Anterior cingulate cortex (tissue), 58 donors: ENCODE measurements around the gene SLC39A3.

Experiments used
- DNase-seq, 58 donors: peaks; one replicate each; lab custom pipeline; 2025; lab: John Stamatoyannopoulos, UW

Gene SLC39A3, protein sequence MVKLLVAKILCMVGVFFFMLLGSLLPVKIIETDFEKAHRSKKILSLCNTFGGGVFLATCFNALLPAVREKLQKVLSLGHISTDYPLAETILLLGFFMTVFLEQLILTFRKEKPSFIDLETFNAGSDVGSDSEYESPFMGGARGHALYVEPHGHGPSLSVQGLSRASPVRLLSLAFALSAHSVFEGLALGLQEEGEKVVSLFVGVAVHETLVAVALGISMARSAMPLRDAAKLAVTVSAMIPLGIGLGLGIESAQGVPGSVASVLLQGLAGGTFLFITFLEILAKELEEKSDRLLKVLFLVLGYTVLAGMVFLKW

DNA sequence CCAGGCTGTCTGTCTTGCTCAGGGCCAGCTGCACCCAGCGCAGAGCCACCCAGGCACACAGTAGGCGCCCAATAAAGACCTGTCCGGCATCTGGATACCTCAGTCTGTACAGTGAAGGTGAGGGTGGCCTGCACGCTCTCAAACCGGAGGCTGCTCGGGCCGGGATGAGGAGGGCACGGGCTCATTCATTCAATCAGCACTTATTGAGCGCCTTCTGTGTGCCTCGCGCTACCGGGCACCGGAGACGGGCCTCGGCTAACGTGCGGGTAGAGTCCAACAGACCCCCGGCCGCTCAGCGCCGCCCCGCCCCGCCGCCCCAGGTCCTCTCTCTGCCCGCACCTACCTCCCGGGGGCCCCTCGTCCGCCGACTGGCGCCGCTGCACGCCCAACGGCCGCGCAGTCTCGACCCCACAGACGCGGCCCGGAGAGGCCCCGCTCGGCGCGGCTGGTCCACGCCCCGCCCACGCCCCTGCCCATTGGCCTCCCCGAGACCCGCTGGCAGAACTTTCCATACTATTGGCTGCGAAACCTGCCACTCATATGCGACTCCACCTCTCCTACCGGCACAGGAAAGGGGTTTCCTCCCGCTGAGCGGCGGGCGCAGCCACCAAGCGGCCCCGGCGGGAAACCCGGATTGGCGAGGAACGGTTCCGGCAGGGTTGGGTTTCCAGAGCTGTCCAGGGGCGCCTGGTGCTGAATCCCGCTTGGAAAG is at the start of gene SLC39A3:
SLC39A3 (minus strand) TSS at position 416 of the 712 bp plus-strand sequence. CDS start 2,760 bp downstream, outside the sequence.
- peak; percentile 66 to 99 (median 95) for DNase-seq

DNA sequence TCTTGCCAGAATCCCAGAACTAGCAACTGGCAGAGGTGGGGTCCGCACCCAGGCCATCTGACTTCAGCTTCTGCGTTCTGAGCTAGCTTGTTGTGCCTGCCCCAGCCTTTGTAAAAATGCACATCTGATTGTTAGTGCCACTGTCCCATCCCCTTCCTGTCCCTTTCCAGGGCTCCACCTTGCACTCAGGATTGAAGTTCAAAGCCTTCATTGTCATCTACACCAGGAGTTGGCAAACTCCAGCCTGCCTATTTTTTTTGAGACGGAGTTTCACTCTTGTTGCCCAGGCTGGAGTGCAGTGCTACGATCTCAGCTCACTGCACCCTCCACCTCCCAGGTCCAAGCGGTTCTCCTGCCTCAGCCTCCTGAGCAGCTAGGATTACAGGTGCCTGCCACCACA is 48.4 kb upstream of the SLC39A3 start:
- DNase-seq, result no peak

DNA sequence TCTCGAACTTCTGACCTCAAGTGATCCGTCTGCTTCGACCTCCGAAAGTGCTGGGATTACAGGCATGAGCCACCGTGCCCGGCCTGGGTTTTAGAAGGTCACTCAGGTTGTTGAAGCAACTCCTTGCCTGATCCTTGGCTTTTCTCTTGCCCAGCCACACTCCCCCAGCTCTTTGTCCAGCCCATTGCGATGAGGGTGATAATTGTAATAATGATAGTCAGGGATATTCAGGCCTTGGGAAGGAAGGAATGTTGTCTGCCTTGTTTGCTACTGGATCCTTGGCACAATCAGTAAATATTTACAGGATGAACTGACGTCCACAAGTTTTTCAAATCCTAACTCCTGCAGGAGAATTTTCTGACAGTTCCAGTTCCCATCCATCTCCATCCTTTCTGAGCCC is 47.3 kb upstream of the SLC39A3 start:
- DNase-seq, result no peak

DNA sequence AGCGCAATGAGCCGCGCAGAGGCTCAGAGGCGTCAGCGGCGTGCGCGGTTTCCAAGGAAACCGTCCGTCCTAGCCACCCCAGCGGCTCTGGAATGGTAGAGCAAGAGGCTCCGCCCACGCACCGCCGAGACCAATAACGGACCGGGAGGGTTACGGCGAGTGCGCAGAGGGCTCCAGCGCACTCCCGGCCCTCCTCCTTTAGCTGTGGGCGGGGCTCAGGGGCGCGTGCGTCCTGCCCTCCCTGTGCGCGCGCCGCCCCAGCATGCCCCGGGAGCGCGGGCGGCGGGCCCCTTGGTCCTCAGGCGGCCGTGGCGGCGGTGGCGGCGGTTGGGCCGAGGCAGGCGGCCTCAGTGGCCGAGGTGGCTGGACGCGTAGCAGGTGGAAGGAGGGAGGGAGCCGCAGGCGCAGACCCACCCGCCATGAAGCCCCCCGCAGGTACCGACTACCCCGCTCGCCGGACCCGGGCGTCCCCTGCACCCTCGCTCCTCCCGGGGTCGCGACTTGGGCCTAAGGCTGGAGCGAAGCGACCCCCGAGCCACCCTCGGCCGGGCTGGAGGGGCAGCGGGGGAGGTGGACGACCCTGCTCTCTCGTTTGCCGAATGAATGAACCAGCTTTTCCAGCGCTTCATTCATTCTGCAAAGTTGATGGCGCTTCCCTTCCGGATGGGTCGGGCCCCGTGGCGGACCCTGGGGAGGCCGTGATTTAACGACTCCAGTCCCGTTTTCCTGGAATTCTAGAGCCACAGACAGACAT is 45.6 kb upstream of the SLC39A3 start, which contains the start of gene THOP1:
THOP1 (plus strand) TSS at position 260 of the 754 bp plus-strand sequence; CDS start at position 420, 160 bp downstream.
- DNase-seq, result peak; percentile 49 to 99 (median 97)

DNA sequence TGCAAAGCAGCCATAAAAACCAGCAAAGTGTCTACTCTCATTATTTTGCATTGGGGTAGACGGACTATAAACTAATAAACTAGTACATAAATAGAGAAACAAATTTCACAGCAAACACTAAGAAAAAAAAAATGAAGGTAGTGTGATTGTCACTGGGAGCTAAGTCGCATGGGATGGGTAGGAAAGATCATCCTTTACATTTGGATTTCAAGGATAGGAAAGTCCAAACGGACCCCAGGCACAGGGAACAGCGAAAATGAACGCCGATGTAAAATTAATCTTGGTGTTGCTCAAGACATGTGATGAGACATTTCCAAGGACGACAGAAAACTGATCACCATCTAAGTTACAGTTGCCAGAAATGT is 43.9 kb upstream of the SLC39A3 start:
- DNase-seq, result no peak

DNA sequence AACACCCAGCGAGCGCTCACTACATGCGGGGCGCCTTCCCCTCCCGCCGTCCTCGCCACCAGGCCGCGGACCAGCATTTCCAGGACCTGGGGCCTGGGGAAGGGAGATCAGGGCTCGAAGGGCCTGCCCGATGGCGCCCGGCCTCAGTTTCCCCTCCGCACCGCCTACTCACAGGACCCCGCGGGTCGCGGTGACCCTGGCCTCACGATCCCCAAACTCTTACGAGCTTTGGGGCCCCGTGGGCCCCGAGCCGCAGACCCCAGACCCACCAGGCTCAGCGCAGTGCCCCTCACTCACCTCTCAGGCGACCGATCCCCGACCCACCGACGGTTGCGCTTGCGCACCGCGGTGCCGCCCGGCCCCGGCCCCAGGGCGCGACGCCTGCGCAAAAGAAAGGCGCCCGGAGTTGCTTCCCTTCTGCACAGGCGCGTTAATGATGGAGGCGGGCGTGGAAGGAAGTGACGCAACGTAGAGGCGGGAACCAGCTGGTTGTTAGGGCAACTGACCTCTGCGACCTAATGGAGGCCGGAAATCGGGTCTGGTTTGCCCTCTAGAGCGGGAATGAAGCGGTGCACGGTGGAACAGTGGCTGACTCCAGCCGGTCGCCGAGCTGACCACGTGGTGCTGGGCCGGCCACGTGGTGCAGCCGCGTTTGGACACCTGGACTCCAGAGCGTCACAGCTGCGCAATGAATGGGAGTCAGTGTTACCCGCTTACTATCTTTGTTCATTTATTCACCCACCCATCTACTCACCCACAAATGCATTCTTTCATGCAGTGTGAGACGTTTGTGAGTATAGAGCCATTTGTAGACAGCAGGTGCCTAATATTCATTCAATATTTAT is 43.3 kb upstream of the SLC39A3 start, which contains the start of gene SGTA:
SGTA (minus strand) TSS at position 338 of the 845 bp plus-strand sequence. CDS start 14,205 bp downstream, outside the sequence.
- DNase-seq, result peak; percentile 76 to 100 (median 98)

DNA sequence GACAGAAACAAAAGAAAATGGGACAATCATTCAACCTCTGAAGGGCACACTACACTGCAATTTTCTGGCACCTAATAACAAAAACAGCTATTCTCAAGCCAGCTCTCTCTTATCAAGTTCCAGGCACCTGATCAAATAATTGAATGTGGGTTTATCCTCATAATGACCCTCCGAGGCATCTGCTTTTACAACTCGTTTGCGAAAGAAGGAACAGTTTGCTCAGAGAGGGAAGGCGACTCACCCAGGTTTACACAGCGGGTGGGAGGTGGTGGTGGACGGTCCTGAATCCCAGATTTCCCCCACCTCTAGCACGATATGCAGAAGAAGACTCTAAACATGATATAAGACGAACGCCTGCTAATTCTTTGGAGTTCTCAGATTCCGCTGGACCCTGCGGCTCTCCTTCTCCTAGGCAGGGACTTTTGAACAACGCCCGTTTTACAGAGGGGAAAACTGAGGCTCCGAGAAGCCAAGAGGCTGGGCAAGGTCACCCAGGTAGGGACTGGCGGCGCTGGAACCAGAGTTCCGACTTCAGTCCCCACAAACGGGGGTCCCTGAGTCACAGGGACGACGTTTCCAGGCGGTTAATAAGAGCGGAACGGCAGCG is 42.6 kb upstream of the SLC39A3 start:
- DNase-seq, result no peak

DNA sequence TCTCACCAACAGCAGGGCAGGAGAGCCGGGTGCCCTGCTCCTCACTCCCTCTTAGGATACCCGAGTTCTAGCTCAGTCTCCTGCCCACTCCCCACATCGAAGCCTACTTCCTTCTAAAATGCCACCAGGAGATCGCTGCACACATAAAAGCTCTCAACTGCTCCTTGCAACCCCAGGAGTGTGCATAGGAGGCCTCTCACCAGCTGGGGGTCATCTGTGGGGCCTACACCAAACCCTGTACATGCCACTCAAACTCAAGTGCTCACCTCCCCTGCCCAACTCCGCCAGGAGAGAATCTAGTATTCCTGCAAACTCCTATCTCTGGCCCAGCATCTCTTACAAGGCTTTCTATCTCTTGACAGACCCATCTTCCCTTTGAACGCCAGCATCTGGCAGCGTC is 40.5 kb upstream of the SLC39A3 start:
- DNase-seq, result no peak

DNA sequence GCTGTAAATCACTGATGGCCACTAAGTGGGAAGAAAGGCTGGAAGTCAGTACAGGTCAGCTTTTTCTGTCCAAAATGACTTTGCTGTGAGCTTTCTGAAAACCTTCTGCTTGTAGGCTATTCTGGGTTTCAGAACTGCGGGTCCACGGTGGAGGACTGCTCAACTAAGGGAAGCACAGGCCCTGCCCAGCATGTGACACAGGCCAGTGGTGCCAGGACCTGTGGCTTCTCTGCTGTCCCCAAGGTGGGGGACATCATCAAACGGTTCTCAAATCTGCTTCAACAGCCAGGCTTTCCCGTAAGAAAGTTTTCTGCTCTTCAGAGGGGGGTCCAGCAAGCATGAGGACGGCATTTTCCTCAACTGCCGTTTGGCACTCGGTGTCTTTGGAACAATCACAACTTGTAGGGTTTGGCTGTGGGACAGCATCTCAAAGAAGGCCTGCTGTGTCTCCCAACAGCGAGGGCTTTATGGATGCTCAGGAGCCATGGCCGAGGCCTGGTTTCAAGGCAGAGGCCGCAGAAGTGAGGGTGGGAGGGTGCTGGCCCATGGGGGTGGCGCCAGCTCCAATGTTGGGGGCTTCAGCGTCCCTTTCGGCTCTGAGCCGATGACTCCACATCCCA is 39.4 kb upstream of the SLC39A3 start:
- peak in 43 of 58 donors; percentile 5 to 79 (median 56) for DNase-seq

DNA sequence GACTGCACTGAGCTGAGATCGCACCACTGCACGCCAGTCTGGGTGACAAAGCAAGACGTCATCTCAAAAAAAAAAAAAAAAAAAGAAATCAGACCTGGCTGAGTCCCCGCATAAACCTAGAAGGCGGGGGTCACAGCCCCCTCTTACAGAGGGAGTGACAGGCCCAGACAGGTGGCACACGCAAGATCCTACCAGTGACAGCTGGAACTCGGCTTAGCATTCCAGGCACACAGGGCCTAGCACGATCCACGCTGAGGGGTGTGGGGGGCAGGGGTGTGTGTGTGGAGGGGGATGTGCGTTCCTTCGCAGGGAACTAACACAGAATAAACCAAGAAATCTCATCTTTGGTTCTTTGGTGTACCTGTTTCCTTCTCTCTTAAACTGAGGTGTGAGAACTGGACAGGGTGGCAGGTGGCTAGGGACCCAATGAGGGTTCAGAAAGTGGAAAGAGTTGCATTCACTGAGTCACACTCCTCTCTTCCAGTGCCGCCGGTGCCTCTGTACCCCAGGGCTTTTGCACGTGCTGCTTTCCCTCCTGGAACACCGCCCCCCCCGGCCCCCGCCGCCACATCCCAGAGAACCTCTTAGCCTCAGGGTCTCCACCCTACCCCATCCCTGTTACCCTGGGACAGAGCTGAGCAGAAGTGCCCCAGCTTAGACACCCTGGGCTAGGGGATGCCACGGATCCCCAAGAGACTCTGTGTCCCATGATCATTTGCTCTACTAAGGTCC is 38.3 kb upstream of the SLC39A3 start:
- no peak for DNase-seq

DNA sequence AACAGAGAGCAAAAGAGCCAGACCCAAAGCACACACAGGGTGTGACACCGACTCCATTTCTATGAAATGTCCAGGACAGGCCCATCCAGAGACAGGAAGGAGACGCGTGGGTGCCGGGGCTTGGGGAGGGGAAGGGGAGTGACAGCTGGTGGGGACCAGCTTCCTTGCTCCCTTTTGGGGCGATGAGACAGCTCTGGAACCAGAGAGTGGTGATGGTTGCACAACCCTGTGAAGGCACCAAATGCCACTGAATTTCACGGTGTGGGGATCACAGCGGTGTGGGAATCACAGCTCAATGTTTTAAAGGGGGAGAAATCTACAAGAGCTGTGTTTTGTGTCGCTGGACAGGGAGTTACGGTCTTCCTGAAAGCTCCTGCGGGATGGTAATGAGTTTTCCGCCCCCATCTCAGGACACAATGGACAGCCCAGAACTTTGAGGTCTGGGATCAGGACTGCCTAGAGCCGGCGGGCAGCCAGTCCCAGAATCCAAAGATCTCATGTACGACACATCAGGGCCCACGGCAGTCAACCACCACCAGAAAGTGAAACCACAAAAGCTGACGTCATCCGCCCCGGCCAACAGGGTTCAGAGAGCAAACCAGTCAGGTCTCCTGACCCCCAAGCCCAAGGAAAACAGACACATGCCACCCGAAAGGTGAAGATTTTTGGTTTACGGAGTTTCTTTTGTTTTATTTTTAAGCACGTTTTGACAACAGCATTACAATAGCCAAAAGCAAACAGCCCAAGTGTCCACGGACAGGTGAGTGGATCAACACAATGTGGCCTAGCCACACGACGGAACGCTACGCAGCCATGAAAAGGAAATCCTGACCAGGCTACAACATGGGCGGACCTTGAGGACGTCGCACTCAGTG is 36.0 kb upstream of the SLC39A3 start:
- DNase-seq, result peak in 18 of 58 donors; percentile 12 to 65 (median 24)

DNA sequence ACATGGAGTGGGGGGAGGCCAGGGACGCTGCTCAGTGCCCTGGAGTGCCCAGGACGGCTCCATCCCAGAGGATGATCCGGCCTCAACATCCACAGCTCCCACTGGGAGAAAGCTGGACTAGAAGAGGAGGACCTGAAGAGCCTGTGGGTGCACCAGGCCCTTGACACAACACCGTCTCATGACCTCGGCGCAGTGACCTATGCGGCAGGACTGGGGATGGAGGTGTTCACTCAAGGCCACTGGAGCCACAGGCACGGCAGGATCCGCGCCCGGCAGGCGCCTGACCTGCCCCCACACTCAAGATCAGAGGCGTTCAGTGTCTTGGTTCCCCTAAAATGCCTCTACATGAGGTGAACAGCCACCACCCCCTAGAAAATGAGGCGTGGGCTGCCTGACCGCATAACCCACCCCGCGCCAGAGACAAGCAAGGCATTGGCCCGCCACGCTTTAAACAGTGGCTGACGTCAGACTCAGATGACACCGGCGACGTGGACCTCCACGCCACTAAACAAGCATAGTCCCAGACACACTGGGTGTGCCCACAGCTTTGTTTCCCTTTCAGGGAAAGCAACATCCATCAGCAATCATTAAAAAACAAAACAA is 35.2 kb upstream of the SLC39A3 start:
- peak in 12 of 58 donors; percentile 14 to 52 (median 37) for DNase-seq

DNA sequence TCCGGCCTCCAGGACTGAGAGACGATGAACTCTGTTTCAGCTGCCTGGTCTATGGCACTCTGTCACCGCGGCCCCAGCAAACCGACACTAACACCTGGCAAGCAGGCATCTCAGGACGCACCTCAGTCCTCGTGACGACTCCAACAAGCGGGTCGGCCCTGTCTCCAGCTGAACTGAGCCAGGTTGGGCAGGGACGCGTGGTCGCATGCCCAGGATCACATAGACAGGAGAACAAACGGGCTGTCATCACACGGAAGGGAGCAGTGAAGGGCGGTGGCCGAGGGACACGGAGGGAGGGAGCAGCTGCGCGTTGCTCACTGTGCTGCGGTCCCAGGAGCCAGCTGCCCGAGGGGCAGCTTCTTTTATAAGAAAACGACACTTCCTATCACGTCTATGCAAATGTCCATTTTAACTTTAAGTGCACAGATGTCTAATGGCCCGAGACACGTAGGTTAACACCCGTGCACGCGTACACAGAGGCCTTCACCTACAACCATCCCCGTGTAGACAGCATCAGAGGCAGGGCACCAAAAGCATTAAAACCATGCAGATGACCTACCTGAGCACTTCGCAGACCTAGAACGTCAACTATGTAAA is 34.4 kb upstream of the SLC39A3 start:
- DNase-seq, result peak in 1 of 58 donors; percentile 20

DNA sequence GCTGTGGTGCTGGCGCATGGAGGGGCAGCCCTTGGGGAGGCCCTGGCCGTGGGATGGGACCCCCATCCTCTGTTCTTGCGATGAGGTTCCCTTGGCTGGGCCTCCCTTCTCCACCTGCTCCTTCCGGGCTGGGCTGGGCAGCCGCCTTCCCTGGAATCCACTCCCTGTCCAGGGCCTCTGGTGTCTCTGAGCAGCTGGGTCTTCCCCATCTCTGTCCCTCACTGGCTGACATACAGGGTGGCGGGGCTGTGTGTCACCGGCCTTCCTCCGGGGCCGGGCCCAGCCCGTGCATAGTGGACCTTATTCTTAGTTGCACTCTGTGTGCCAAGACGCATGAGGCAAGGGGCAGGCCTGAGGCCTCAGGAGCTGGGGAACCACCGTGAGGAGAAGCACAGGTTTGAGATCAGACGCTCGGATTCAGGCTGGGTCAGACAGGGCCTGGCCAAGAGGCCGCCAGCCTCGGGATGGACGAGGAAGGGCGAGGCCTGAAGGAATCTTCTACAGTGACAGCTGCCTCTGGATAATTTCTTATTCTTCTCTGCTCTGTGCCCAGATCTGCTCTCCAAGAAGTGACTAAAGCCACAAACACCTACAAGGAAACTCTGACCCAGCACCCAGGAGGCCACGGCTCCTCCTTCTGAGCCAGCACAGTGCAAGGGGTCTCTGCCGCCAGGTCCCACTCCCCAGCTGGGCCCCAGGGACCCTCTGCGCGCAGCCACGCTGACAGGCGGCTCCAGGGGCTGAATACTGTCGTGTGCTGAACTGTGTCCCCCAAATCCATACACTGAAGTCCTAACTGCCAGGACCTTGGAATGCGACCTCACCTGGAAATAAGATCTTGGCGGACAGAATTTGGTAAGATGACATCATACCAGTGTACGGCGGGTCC is 32.2 kb upstream of the SLC39A3 start:
- no peak for DNase-seq
